SHP77 (cell line): ENCODE measurements around the gene SPRR2E.
"Not testable (repeated sequence)": the region's sequence is repeated elsewhere in the genome, so short reads cannot be mapped to it uniquely, and the experiment has no call there.

Experiments used
- DNase-seq, 2 experiments: peaks; one replicate each; lab custom pipeline; 2025; lab: John Stamatoyannopoulos, UW

Gene SPRR2E

GRCh38 chr1:153058826-153059784 is 35.2 kb downstream of the SPRR2E start:
- DNase-seq: no peak

- no peak for DNase-seq
Measured at GRCh38 chr1:153058154-153058553, 36.2 kb downstream of the SPRR2E start.

- no peak for DNase-seq
Measured at GRCh38 chr1:153057375-153057774, 37.0 kb downstream of the SPRR2E start, which contains the start of gene SPRR2A. TSS of gene SPRR2A (minus strand) at chr1:153057512. CDS start at chr1:153056735, 777 bp downstream.

- DNase-seq: not testable (repeated sequence)
Measured at GRCh38 chr1:153056111-153056510, 38.2 kb downstream of the SPRR2E start.

- DNase-seq: no peak
Measured at GRCh38 chr1:153049211-153049610, 45.1 kb downstream of the SPRR2E start.
